ENCODE results near the gene ALG3. TPM values are rescaled to one million over a fixed set of nuclear protein-coding genes. Genes with fewer than 3 reads are reported as not detected.

The ALG3 gene
- total RNA-seq, 2 experiments from 2014 or later = 45.3 to 60.2 TPM

- no peaks in the 10 kb centered on the region for H3K79me2 ChIP-seq (ENCODE audit: insufficient read depth, low read depth, low read length)
- peak within 1 kb of the TSS; percentile 9 for H3K4me3 ChIP-seq (ENCODE audit: low read depth, low read length, poor library complexity, severe bottlenecking)
- peak within 1 kb of the TSS; percentile 50; the same call in 1 of the 2 replicates for H3K4me2 ChIP-seq (ENCODE audit: low read length)
- DNase-seq (ENCODE audit: low spot score) = peak; percentile 35
- POLR2A ChIA-PET = interaction anchor here (0.5 kb wide), 1 partner anchor 22 kb away, joined by 3 read pairs; no protein-coding TSS in a partner anchor
- no TSS peak for BruUV-seq (replicated peaks)
- H3K27ac ChIP-seq (ENCODE audit: low read depth, low read length, poor library complexity, severe bottlenecking) = no peak within 1 kb of the TSS
- no peak within 1 kb of the TSS for H2AFZ ChIP-seq (ENCODE audit: low read length)
- no peaks in the 10 kb centered on the region for H3K9me2 ChIP-seq (ENCODE audit: insufficient read depth, low read length)
- H4K20me1 ChIP-seq (ENCODE audit: insufficient read depth, low read length) = no peaks in the 10 kb centered on the region
- no peaks in the 10 kb centered on the region for H3K36me3 ChIP-seq (ENCODE audit: insufficient read depth, low read length)
- no peaks in the 10 kb centered on the region for H3K9me3 ChIP-seq (ENCODE audit: low read length)
- H3K4me1 ChIP-seq (ENCODE audit: insufficient read depth, low read length, poor library complexity, severe bottlenecking) = peaks cover 7% of the 10 kb centered on the region
- intact Hi-C loops (cut with micrococcal nuclease; ENCODE audit: unreplicated experiment) = no loop called here
- CTCF ChIA-PET (ENCODE audit: unreplicated experiment) = no interaction called here
- TF ChIP-seq, protein P1, sequence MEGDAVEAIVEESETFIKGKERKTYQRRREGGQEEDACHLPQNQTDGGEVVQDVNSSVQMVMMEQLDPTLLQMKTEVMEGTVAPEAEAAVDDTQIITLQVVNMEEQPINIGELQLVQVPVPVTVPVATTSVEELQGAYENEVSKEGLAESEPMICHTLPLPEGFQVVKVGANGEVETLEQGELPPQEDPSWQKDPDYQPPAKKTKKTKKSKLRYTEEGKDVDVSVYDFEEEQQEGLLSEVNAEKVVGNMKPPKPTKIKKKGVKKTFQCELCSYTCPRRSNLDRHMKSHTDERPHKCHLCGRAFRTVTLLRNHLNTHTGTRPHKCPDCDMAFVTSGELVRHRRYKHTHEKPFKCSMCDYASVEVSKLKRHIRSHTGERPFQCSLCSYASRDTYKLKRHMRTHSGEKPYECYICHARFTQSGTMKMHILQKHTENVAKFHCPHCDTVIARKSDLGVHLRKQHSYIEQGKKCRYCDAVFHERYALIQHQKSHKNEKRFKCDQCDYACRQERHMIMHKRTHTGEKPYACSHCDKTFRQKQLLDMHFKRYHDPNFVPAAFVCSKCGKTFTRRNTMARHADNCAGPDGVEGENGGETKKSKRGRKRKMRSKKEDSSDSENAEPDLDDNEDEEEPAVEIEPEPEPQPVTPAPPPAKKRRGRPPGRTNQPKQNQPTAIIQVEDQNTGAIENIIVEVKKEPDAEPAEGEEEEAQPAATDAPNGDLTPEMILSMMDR (conservative IDR thresholded peaks at IDR 0.05; ENCODE audit: low read length) = no peak
- no peak for TF ChIP-seq EZH2phosphoT487 (IDR thresholded peaks at IDR 0.05; ENCODE audit: borderline replicate concordance, low read depth, low read length)
These were observed 19.2 kb downstream of the ALG3 start, which contains the start of gene VWA5B2 for GRCh38 chr3:184229394-184230080. Gene VWA5B2 (plus strand): TSS chr3:184229585. CDS start chr3:184230529, 944 bp downstream.

DNA sequence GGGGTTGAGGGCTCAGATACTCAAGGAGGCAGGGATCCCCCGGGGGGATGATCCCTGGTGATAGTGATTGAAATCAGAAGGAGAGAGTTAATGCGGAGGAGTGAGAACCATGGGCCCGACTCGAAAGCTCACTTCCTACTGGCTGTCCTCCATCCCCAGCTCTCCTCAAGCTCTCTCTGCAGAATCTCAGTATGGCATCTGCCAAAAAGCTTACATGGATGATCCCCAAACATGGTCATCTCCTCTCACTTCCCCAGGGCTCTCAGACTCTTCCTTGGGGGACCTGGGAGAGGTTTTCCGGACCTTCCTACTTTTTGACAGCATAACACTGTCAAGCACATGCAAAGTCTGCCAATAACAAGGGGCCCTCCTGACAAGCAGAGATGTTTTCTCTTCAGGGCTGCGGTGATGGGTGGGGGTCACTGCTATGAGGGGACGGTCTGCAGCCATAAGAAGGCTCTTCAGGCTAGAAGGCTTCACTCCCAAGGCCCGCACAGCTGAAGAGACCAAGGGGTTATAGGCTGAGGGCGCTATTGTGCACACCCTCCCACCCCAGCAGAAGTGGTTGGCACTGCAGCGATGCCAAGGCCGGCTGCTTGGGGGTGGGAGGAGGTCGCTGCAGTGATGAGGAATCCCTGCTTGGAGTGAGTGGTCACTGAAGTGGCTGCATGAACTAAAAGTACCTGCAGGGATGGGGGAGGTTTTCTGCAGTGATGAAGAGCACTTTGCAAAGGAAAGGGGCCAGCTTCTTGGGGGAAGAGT is 20.2 kb downstream of the ALG3 start:
- TF ChIP-seq, protein P1 (conservative IDR thresholded peaks at IDR 0.05; ENCODE audit: low read length) = no peak
- H3K36me3 ChIP-seq (ENCODE audit: insufficient read depth, low read length) = no peaks in the 10 kb centered on the region
- H3K79me2 ChIP-seq (ENCODE audit: insufficient read depth, low read depth, low read length) = no peaks in the 10 kb centered on the region
- no peaks in the 10 kb centered on the region for H3K9me2 ChIP-seq (ENCODE audit: insufficient read depth, low read length)
- H3K4me2 ChIP-seq (ENCODE audit: low read length) = no peak overlapping the region
- no peaks in the 10 kb centered on the region for H4K20me1 ChIP-seq (ENCODE audit: insufficient read depth, low read length)
- BruUV-seq (replicated peaks) = no TSS peak
- intact Hi-C loops (cut with micrococcal nuclease; ENCODE audit: unreplicated experiment) = no loop called here
- ChIA-PET CTCF (ENCODE audit: unreplicated experiment) (interaction anchor here (0.6 to 1.6 kb wide), 3 partner anchors 8 to 211 kb away, joined by 3 to 13 read pairs (median 3); partner anchors contain the start of gene ABCC5), POLR2A (interaction anchor here (1.2 kb wide), 1 partner anchor 25 kb away, joined by 6 read pairs; no protein-coding TSS in a partner anchor)
- H3K4me1 ChIP-seq (ENCODE audit: insufficient read depth, low read length, poor library complexity, severe bottlenecking) = peaks cover 7% of the 10 kb centered on the region
- DNase-seq (ENCODE audit: low spot score) = no peak
- no peaks in the 10 kb centered on the region for H3K9me3 ChIP-seq (ENCODE audit: low read length)
- H3K27ac ChIP-seq (ENCODE audit: low read depth, low read length, poor library complexity, severe bottlenecking) = no peak overlapping the region
- H3K4me3 ChIP-seq (ENCODE audit: low read depth, low read length, poor library complexity, severe bottlenecking) = no peak overlapping the region
- H2AFZ ChIP-seq (ENCODE audit: low read length) = no peak overlapping the region

Data from OCI-LY7 (cell line).